Stimulated activated CD8-positive, alpha-beta memory T cell treated with anti-CD3 and anti-CD28 coated beads, Interleukin-7, amount 100 ng/mL, for 48 hours (primary cell): ENCODE results near the gene GABBR1.
A peak's percentile ranks its signal among the peaks of the same experiment; 100 is the strongest.

Experiments
- DNase-seq, 2 donors: peaks; one replicate each; pipeline ENCODE4 v3.0.0-alpha.2; 2020; ENCODE audit warnings: low read depth in 1 of 2; ENCODE audit errors: extremely low read depth in 1 of 2

The GABBR1 gene

GRCh38 chr6:29655658-29656057, 22.7 kb upstream of the GABBR1 start:
- no peak for DNase-seq

GRCh38 chr6:29653452-29654038, 20.6 kb upstream of the GABBR1 start:
- DNase-seq = peak in 1 of 2 donors; percentile 20

GRCh38 chr6:29652198-29652584, 19.2 kb upstream of the GABBR1 start:
- no peak for DNase-seq

GRCh38 chr6:29651413-29652197, 18.6 kb upstream of the GABBR1 start:
- no peak for DNase-seq

GRCh38 chr6:29649701-29650673, 17.0 kb upstream of the GABBR1 start:
- peak; percentile 87 to 96 for DNase-seq

GRCh38 chr6:29647927-29648642, 15.1 kb upstream of the GABBR1 start:
- no peak for DNase-seq

GRCh38 chr6:29641430-29642148, 8.6 kb upstream of the GABBR1 start:
- DNase-seq = no peak

GRCh38 chr6:29637247-29637646, 4.3 kb upstream of the GABBR1 start:
- DNase-seq = no peak

- no peak for DNase-seq
Observed at GRCh38 chr6:29633534-29633905, 537 bp upstream of the GABBR1 start.

GRCh38 chr6:29631860-29632731, 887 bp downstream of the GABBR1 start:
- DNase-seq = peak in 1 of 2 donors; percentile 11

GRCh38 chr6:29631209-29631810, 1.7 kb downstream of the GABBR1 start:
- no peak for DNase-seq

- no peak for DNase-seq
Observed at GRCh38 chr6:29630315-29630714, 2.7 kb downstream of the GABBR1 start.

- DNase-seq = no peak
Observed at GRCh38 chr6:29629571-29629970, 3.4 kb downstream of the GABBR1 start.

GRCh38 chr6:29628419-29629281, 4.3 kb downstream of the GABBR1 start:
- DNase-seq = peak in 1 of 2 donors; percentile 41

- peak in 1 of 2 donors; percentile 20 for DNase-seq
Observed at GRCh38 chr6:29627755-29628418, 5.1 kb downstream of the GABBR1 start.

- DNase-seq = no peak
Observed at GRCh38 chr6:29626948-29627754, 5.8 kb downstream of the GABBR1 start.
